Neuronal stem cell (in vitro differentiated cells): Measurements from ENCODE around the gene GLYR1.

Source experiments
- DNase-seq: peaks from one replicate; pipeline ENCODE4 v3.0.0-alpha.2; 2013; ENCODE audit warnings: low spot score
- H2AFZ ChIP-seq: one replicate; pipeline ENCODE4 v1.6.1; 2013; ENCODE audit warnings: mild to moderate bottlenecking, low read length, inconsistent platforms
- H2AK5ac ChIP-seq: 2 replicates; pipeline ENCODE4 v1.6.1; 2013; ENCODE audit warnings: low read depth, mild to moderate bottlenecking, inconsistent platforms, low read length, moderate library complexity, mixed read lengths
- H2BK120ac ChIP-seq: 2 replicates; pipeline ENCODE4 v1.6.1; 2013; ENCODE audit warnings: low read depth, mild to moderate bottlenecking, inconsistent platforms, low read length, moderate library complexity, mixed read lengths
- H2BK12ac ChIP-seq: one replicate; pipeline ENCODE4 v1.6.1; 2013; ENCODE audit warnings: low read length, inconsistent platforms
- H2BK15ac ChIP-seq: 2 replicates; pipeline ENCODE4 v1.6.1; 2013; ENCODE audit warnings: mild to moderate bottlenecking, low read length, inconsistent platforms, mixed read lengths
- H2BK5ac ChIP-seq: one replicate; pipeline ENCODE4 v1.6.1; 2013; ENCODE audit warnings: inconsistent platforms, mild to moderate bottlenecking, low read length, moderate library complexity
- H3K14ac ChIP-seq: one replicate; pipeline ENCODE4 v1.6.1; 2013; ENCODE audit warnings: low read length, inconsistent platforms
- H3K18ac ChIP-seq: 2 replicates; pipeline ENCODE4 v1.6.1; 2013; ENCODE audit warnings: low read length, inconsistent platforms
- H3K23ac ChIP-seq: 2 replicates; pipeline ENCODE4 v1.6.1; 2013; ENCODE audit warnings: low read depth, mild to moderate bottlenecking, mixed read lengths, low read length, inconsistent platforms; ENCODE audit not compliant: poor library complexity
- H3K27ac ChIP-seq: replicated peaks from 3 replicates; pipeline ENCODE4 v1.5.1; 2013; ENCODE audit warnings: low read length, inconsistent platforms
- H3K27me3 ChIP-seq, 3 experiments: 2 replicates each; pipeline ENCODE4 v1.6.1; 2013; ENCODE audit warnings: low read length in 3 of 3, mild to moderate bottlenecking in 2 of 3, inconsistent platforms in 1 of 3, low read depth in 1 of 3, mixed read lengths in 1 of 3, moderate library complexity in 1 of 3; ENCODE audit not compliant: control insufficient read depth in 3 of 3, insufficient read depth in 3 of 3
- H3K36me3 ChIP-seq, 2 donors: replicated peaks in 1 of 2; 2 replicates each; pipeline ENCODE4 v1.6.1; 2013; ENCODE audit warnings: low read length in 2 of 2; ENCODE audit not compliant: control insufficient read depth in 2 of 2, insufficient read depth in 2 of 2
- H3K4ac ChIP-seq: 2 replicates; pipeline ENCODE4 v1.6.1; 2013; ENCODE audit warnings: inconsistent platforms, mild to moderate bottlenecking, low read length, moderate library complexity
- H3K4me1 ChIP-seq, 2 donors: 1 replicate in 1 of 2; 2 replicates in 1 of 2; pipeline ENCODE4 v1.6.1; 2013; ENCODE audit warnings: low read length in 2 of 2, low read depth in 1 of 2; ENCODE audit not compliant: control insufficient read depth in 2 of 2, insufficient read depth in 1 of 2
- H3K4me2 ChIP-seq: one replicate; pipeline ENCODE4 v1.6.1; 2013; ENCODE audit warnings: mild to moderate bottlenecking, low read length, inconsistent platforms; ENCODE audit not compliant: insufficient read depth, poor library complexity, severe bottlenecking
- H3K4me3 ChIP-seq, 2 donors: 2 replicates each; pipeline ENCODE4 v1.5.1; 2013; ENCODE audit warnings: low read length in 2 of 2, mild to moderate bottlenecking in 2 of 2, inconsistent platforms in 1 of 2, moderate library complexity in 1 of 2
- H3K79me1 ChIP-seq: one replicate; pipeline ENCODE4 v1.6.1; 2013; ENCODE audit warnings: low read depth, mild to moderate bottlenecking, inconsistent platforms, low read length, moderate library complexity
- H3K9ac ChIP-seq: one replicate; pipeline ENCODE4 v1.6.1; 2013; ENCODE audit warnings: mild to moderate bottlenecking, low read depth, low read length, inconsistent platforms; ENCODE audit not compliant: poor library complexity
- H3K9me3 ChIP-seq, 2 donors: replicated peaks in 1 of 2; 2 replicates each; pipeline versions ENCODE3 to v1.6.1; 2013; ENCODE audit warnings: low read length in 2 of 2, mild to moderate bottlenecking in 2 of 2, inconsistent platforms in 1 of 2, low read depth in 1 of 2, mixed read lengths in 1 of 2, moderate library complexity in 1 of 2; ENCODE audit not compliant: control insufficient read depth in 2 of 2, insufficient read depth in 1 of 2
- H4K8ac ChIP-seq: one replicate; pipeline ENCODE4 v1.6.1; 2013; ENCODE audit warnings: low read depth, mild to moderate bottlenecking, inconsistent platforms, low read length, moderate library complexity
- H4K91ac ChIP-seq: one replicate; pipeline ENCODE4 v1.6.1; 2013; ENCODE audit warnings: low read length, low read depth, mild to moderate bottlenecking, inconsistent platforms; ENCODE audit not compliant: poor library complexity
- WGBS, 2 donors: extraction: QIAGEN DNeasy Blood & Tissue Kit; methylation state at CpG; one replicate each; pipeline ENCODE4 v1.1.7; 2013; ENCODE audit warnings: missing lambda C conversion rate in 2 of 2, mixed read lengths in 1 of 2; ENCODE audit not compliant: insufficient read length in 2 of 2, insufficient replicate concordance in 1 of 2; ENCODE audit errors: extremely low coverage in 2 of 2; 5-methylcytosine and 5-hydroxymethylcytosine counted together

The GLYR1 gene

GRCh38 chr16:4891886-4892216 lies 44.8 kb upstream of the GLYR1 start:
- Histone ChIP-seq H3K27ac (no peak overlapping the region), H3K4me1 (no peaks in the 10 kb centered on the region), H3K79me1 (peaks cover 2% of the 10 kb centered on the region), H3K4ac (no peak overlapping the region), H2AK5ac (peak overlapping the region; percentile 52), H3K18ac (no peak overlapping the region), H3K4me2 (no peak overlapping the region), H3K9me3 (no peaks in the 10 kb centered on the region), H3K23ac (no peak overlapping the region), H4K91ac (no peak overlapping the region), H2BK12ac (no peak overlapping the region), H3K36me3 (peaks cover 9% of the 10 kb centered on the region in 2 donors), H3K4me3 (no peak overlapping the region), H2AFZ (no peak overlapping the region), H3K14ac (no peak overlapping the region), H4K8ac (no peak overlapping the region), H3K27me3 (no peaks in the 10 kb centered on the region), H2BK15ac (no peak overlapping the region), H2BK5ac (no peak overlapping the region), H2BK120ac (no peak overlapping the region), H3K9ac (no peak overlapping the region)
- no peak for DNase-seq
- no CpG with 5 or more reads among the region's 12 CpGs for WGBS, 2 donors

GRCh38 chr16:4891097-4891885 lies 44.2 kb upstream of the GLYR1 start:
- Histone ChIP-seq H3K23ac (peak overlapping the region; percentile 31), H3K27ac (no peak overlapping the region), H2BK120ac (no peak overlapping the region), H2AK5ac (peak overlapping the region; percentile 52), H3K9me3 (no peaks in the 10 kb centered on the region), H3K79me1 (peaks cover 2% of the 10 kb centered on the region), H3K36me3 (peaks cover 9 to 12% of the 10 kb centered on the region in 2 donors), H3K27me3 (no peaks in the 10 kb centered on the region), H3K18ac (no peak overlapping the region), H3K4me3 (no peak overlapping the region), H3K9ac (peak overlapping the region; percentile 21), H3K4me2 (no peak overlapping the region), H2BK15ac (no peak overlapping the region), H3K4ac (no peak overlapping the region), H2AFZ (no peak overlapping the region), H3K14ac (no peak overlapping the region), H4K8ac (no peak overlapping the region), H3K4me1 (no peaks in the 10 kb centered on the region), H2BK5ac (peak overlapping the region; percentile 39), H4K91ac (no peak overlapping the region), H2BK12ac (no peak overlapping the region)
- no CpG with 5 or more reads among the region's 16 CpGs for WGBS, 2 donors
- DNase-seq, result no peak

GRCh38 chr16:4890686-4891085 lies 43.6 kb upstream of the GLYR1 start:
- Histone ChIP-seq H3K9ac (peak overlapping the region; percentile 70), H2BK120ac (no peak overlapping the region), H4K91ac (no peak overlapping the region), H3K27ac (no peak overlapping the region), H2BK12ac (no peak overlapping the region), H3K27me3 (no peaks in the 10 kb centered on the region), H4K8ac (no peak overlapping the region), H3K79me1 (peaks cover 2% of the 10 kb centered on the region), H2AFZ (no peak overlapping the region), H3K18ac (no peak overlapping the region), H3K4me1 (no peaks in the 10 kb centered on the region), H3K36me3 (peaks cover 12 to 18% of the 10 kb centered on the region in 2 donors), H2BK15ac (no peak overlapping the region), H3K9me3 (no peaks in the 10 kb centered on the region), H3K14ac (no peak overlapping the region), H2AK5ac (no peak overlapping the region), H3K4me3 (no peak overlapping the region), H3K4me2 (no peak overlapping the region), H3K23ac (peak overlapping the region; percentile 31), H2BK5ac (peak overlapping the region; percentile 39), H3K4ac (peak overlapping the region; percentile 53)
- no CpG with 5 or more reads among the region's 16 CpGs for WGBS, 2 donors
- DNase-seq, result no peak

GRCh38 chr16:4890026-4890425 lies 42.9 kb upstream of the GLYR1 start:
- DNase-seq, result no peak
- no peaks in the 10 kb centered on the region for H3K4me1 ChIP-seq
- H4K8ac ChIP-seq, result no peak overlapping the region
- H3K79me1 ChIP-seq, result peaks cover 2% of the 10 kb centered on the region
- H2BK12ac ChIP-seq, result no peak overlapping the region
- no peak overlapping the region for H3K4me2 ChIP-seq
- peak overlapping the region; percentile 38 for H3K9ac ChIP-seq
- no peak overlapping the region for H2AK5ac ChIP-seq
- no CpG with 5 or more reads among the region's 11 CpGs for WGBS, 2 donors
- peaks cover 18 to 24% of the 10 kb centered on the region in 2 donors for H3K36me3 ChIP-seq
- H3K9me3 ChIP-seq, result no peaks in the 10 kb centered on the region
- no peak overlapping the region for H4K91ac ChIP-seq
- no peak overlapping the region for H3K23ac ChIP-seq
- no peak overlapping the region for H3K14ac ChIP-seq
- H2BK120ac ChIP-seq, result no peak overlapping the region
- H2AFZ ChIP-seq, result no peak overlapping the region
- no peak overlapping the region for H3K18ac ChIP-seq
- H3K4ac ChIP-seq, result no peak overlapping the region
- H3K27me3 ChIP-seq, result no peaks in the 10 kb centered on the region
- no peak overlapping the region for H3K27ac ChIP-seq
- H3K4me3 ChIP-seq, result no peak overlapping the region
- no peak overlapping the region for H2BK5ac ChIP-seq
- H2BK15ac ChIP-seq, result no peak overlapping the region
